Measurements from ENCODE around the gene PNPLA1. TPM values are rescaled to one million over a fixed set of nuclear protein-coding genes. Genes with fewer than 3 reads are reported as not detected.

The PNPLA1 gene
- total RNA-seq, 1 donor from 2014 or later = not detected

DNA sequence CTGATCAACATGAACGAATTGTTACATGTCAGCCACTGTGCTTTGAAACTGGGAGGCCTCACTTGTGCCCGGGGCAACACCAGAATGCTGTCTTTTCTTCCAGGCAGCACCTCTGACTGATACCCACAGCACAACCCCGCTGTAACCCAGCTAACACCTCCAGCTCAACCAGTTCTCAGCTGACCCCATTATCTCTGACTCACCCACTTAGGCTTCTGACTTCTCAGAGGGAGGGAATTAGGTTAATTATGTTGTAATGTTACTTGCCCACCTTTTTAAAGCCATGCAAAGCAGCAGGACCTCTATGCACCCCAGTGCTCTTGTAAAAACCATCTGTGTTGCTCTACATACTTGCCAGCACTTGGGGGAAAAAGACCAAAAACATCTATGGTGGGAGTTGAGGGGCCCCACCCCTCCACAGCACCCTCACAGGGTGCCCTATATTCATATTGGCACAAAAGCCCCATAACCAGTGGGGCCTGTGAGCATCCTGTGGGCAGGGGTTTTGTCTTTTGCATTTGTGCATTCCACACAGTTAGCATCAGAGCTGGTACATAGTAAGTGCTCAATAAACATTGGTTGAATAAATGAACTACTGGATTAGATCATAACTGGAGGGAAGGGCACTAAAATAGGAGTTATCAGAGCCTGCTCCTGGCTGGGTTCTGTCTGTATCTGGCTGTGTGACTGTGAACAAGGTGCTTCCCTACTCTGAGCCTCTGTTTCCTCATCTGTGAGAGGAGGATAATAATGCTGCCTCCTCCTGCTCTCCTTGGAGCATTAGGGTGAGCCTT is 44.6 kb downstream of the PNPLA1 start:
- DNase-seq (ENCODE audit: low read depth) = peak; percentile 80

DNA sequence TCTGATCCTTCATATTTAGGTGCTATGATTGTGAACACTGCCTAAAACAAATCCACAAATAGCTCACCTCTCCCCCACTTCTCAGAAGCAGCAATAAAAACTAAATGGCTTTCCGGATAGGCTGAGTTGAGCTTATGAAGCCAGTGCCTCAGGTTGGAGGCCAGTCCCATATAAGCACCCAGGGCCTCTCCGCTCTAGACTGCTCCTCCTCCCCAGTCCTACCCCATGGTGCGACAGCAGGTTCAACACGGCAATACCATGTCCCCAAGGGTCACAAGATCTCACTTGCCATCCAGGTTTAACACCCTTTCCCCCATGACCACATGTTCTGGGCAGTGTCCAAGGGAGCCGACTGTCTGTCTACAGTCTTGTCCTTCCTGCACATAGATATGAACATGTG is 46.1 kb downstream of the PNPLA1 start:
- DNase-seq (ENCODE audit: low read depth) = no peak

DNA sequence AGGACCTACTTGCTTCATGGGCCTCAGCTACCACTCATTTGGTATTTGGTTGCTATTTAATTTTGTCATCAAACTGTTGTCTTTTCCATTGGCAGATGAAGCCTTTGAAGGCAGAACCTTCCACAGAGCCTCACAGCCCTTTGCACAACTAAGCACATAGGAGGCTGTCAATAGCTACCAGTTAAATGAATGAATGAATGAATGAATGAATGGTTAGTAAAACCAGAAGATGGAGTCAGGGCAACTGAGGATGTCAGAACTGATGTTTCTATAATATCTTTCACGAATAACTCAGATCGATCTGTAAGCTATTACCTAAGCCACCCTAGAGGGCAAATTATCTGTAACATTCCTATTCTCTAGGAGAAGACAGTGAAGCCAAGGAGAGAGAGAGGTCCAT is 47.8 kb downstream of the PNPLA1 start:
- no peak for DNase-seq (ENCODE audit: low read depth)

GRCh38 chr6:36318690-36319435 is 49.0 kb downstream of the PNPLA1 start:
- DNase-seq (ENCODE audit: low read depth) = peak; percentile 14

DNA sequence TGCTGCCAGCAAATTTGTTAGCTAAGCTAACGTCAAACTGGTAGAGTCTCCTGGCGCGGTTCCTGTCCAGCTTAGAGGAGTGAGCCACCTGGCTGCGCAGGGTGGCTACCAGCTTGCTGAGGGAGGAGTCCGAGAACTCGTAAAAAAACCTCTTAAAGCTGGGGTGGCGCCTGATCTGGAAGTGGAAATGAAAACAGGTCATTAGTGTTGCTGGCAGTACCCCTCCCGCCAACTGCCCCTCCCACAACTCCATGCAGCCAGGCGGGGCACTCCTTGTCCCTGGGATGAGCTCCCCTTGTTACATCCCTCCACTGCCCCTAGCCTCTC is 49.5 kb downstream of the PNPLA1 start:
- DNase-seq (ENCODE audit: low read depth) = no peak

- no peak for DNase-seq (ENCODE audit: low read depth)
Observed at GRCh38 chr6:36319821-36320220, 50.0 kb downstream of the PNPLA1 start.

DNA sequence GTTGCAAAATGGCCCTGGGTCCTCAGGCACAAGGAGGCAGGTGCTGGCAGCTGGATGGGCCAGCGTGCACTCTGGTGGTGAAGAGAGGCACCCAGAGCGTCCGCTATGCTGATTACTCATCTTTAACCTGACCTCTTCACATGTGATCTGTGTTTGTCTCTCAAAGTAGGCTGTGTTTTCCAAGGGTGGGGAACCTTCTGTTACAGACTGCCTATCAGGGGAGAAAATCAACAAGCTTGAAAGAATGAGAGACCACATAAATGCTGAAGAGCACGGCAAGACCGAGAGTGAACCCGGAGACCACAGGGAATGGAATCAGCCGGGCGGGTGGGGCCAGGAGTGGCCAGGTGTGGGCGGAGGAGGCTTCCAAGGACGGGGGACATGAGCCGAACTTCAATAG is 50.6 kb downstream of the PNPLA1 start:
- DNase-seq (ENCODE audit: low read depth) = peak; percentile 33

DNA sequence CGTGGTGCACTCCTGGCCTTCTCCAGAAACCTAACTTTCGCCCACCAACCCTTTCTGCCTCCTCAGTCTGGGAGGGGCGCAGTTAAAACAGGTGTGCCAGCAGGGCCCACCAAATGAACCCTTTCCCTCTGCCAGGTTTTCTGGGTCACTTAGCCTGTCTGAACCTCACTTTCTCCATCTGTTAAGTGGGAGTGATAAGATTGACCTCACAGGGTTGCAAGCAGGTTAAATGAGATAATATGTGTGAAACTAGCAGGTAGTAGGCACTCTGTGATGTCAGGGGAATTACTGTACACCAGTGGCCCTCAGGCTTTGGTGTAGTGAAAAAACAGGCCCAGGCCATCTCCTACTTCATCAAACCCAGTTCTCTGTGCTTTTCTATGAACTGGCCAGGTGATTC is 52.7 kb downstream of the PNPLA1 start:
- no peak for DNase-seq (ENCODE audit: low read depth)

GRCh38 chr6:36323062-36323461 is 53.2 kb downstream of the PNPLA1 start:
- no peak for DNase-seq (ENCODE audit: low read depth)

- no peak for DNase-seq (ENCODE audit: low read depth)
Observed at GRCh38 chr6:36324191-36324590, 54.3 kb downstream of the PNPLA1 start.

DNA sequence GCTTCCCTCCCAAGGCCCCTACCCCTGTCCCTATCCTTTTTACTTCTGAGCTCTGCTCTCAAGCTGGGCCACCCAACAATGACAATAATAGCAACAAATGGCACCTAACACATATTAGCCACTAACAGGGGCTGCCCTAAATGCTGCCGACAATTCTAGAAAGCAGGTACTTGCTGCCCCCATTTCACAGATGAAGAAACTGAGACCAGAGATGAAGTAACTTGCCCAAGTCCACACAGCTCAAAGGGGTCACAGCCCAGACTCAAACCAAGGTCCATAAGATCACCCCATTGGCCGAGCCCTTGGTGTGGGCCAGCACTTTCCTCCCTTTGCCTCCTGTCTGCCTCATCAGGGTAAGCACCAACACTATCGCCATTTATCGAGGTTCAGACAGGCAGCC is 54.9 kb downstream of the PNPLA1 start:
- DNase-seq (ENCODE audit: low read depth) = no peak

DNA sequence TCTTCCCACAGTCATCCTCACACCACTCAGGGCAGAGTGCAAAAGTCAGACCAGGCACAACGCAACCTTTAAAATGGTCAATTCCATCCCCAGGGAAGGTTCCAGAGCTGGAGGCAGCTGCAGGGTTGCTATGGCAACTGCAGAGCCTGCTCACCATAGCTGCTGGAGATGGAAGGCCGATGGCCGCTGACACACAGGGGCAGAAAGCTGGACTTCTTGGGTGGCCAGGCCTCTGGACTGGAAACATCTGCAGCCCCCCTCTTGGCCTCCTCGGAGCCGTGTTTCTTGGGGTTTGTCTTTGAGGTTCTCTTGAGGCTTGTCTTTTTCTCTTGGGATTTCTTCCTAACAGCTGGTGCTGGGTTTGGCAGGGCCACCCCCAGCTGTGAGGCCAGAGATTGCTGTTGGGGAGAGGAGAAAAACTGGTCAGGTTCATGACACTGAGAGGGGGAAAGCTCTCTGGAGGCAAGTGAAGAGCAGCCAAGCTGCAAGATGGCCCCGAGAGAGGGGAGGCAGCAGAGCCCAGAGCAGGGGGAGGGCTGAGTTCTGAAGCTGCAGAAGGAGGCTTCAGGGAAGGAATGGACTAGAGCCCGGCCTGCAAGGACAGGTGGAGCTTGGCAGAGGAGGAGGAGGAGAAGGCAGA is 56.6 kb downstream of the PNPLA1 start:
- DNase-seq (ENCODE audit: low read depth) = no peak

DNA sequence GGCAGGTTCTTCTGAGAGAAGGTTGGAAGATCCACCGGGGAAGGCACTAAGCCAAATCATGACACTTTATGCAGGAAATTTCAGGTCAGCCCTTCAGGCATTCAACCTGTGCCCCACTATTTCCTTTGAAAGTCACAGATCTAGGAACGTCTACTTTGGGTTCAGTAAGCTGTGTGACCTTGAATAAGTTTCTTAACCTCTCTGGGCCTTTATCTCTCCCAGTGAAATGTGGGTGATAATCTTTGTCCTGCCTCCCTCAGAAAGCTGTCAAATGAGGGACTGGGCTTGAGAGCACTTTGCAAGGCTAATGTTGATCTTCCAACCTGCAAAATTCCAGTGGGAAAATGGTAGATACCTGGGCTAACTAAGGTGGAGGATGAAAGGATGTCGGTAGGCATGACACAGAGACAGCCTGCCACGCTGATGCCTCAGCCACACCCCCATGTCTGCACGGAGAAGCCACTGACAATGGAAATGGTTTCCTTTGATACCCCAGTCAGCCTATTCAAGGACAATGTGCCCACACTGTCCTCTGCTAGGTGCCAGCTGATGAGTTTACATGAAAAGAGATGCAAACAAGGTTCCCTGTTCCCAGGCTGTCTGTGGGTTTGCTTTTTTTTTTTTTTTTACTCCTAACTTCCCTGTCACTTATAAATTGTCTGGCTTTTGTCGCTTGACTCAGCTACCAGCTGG is 57.5 kb downstream of the PNPLA1 start:
- DNase-seq (ENCODE audit: low read depth) = no peak

DNA sequence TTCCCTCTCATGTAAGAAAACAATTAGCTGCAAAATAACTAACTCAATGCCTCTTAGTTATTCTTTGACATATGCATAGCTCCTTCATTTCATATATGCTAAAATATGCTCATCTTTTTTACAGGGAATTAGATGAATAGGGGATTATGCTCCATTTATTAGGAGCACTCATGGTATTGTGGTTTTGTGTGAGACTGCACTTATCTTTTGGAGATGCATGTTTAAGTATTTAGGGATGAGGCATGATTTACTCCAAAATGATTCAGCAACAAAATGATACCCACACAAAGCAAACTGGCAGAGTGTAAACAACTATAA is 58.0 kb downstream of the PNPLA1 start:
- DNase-seq (ENCODE audit: low read depth) = no peak

- DNase-seq (ENCODE audit: low read depth) = no peak
Observed at GRCh38 chr6:36328600-36328999, 58.7 kb downstream of the PNPLA1 start.

DNA sequence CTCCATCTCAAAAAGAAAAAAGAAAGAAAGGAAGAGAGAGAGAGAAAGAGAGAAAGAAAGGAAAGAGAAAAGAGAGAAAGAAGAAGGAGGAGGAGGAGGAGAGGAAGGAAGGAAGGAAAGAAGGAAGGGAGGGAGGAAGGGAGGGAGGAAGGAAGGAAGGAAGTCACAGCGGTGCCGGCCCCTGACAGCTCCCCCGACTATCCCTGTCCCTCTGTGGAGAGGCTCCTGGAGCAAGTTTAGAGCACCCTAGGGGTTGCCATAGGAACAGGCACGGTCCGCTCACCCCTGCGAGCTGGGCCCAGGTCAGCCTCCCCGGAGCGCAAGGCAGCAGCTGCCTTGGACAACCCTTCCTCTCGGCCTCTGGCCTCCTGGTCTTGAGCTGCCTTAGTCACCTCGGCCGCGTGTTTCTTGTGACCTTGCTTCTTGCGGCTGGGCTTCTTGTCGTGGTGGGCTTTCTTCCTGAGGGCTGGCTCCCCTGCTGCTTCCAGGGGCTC is 60.0 kb downstream of the PNPLA1 start:
- no peak for DNase-seq (ENCODE audit: low read depth)

- no peak for DNase-seq (ENCODE audit: low read depth)
Observed at GRCh38 chr6:36330366-36330765, 60.5 kb downstream of the PNPLA1 start.

DNA sequence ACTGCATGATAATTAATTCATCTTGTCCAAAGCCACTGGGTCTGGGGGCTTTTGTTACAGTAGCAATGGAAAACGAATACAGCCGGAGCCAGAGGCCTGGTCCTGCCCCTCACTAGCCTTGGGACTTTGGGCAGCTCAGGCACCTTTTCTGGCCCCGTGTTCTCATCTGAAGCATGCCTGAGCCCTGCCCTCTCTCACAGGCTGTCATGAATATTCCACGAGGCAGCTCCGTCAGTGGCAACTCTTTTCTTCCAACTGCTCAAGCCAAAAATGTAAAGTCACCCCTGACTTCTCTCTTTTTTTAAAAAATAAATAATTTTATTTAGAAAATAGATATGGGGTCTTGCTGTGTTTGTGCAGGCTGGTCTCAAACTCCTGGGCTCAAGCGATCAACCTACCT is 61.5 kb downstream of the PNPLA1 start:
- no peak for DNase-seq (ENCODE audit: low read depth)

- no peak for DNase-seq (ENCODE audit: low read depth)
Observed at GRCh38 chr6:36333171-36333895, 63.5 kb downstream of the PNPLA1 start.

DNA sequence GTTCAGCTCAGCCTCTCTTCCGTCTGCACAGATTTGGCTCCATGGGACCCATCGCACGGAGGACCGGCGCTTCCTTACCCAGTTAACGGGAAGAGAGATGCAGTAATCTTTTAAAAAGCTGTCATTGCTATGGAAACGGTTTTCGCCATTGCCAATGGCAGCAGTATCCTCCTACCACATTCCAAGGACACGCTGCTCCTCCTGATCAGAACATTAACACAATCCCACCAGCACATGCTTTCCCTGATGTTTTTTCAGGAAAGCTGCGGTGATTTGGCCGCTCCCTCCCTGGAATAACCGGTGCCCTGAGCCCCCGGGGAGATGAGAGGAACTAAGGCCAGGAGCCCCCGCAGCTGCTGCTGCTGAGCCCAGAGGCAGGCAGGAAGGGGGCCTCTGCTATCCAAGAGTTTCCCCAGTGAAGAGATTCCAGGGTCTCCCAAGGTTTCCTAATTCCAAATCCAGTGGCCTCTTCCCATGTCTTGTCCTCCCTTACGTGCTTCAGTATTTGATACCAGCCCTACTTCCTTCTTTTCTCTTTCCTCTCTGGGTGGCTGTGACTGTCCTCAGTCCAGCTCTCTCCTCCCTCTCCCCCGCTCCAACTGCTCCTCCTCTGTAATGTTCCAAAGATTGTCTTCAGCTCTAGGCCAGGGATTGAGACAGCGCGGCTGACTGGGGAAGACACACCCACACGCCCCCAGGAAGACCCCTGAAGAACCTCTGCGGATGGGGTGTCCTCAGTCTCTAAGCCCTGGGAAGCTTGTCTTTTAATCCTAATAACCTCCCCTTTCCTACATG is 64.3 kb downstream of the PNPLA1 start:
- DNase-seq (ENCODE audit: low read depth) = no peak
